ENCODE results near the gene ADGRA3. TPM values are rescaled to one million over a fixed set of nuclear protein-coding genes. Genes with fewer than 3 reads are reported as not detected.
"Not testable (repeated sequence)": the region's sequence is repeated elsewhere in the genome, so short reads cannot be mapped to it uniquely, and the experiment has no call there.

ADGRA3 gene
- total RNA-seq, 1 experiment from 2014 or later: 41.2 TPM

DNA sequence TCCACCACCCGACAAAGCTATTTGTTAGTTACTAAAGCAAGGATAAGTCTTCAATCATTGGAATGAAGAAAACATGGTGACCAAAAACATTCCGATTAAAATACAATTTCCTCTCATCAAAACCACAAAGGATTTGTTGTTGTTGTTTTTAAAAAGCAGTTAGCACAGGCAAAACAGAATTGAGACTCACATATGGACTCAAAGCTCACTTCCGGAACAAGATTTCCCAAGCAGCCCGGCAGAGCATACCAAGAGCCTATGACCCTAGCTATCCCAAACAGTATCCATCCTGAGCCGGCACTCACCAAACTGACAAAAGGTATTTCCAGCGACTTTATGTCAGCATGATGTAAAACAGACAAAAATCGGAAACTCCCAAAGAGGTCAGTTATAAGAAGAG, 39.9 kb downstream of the ADGRA3 start:
- H3K4me1 ChIP-seq (ENCODE audit: control insufficient read depth, insufficient read depth, low read length): peaks cover 7% of the 10 kb centered on the region
- H3K27ac ChIP-seq (ENCODE audit: low read length): peak overlapping the region; percentile 23; the same call in 1 of the 2 replicates
- intact Hi-C loops (cut with micrococcal nuclease; ENCODE audit: unreplicated experiment) (no loop called here), in situ Hi-C loops (cut with HindIII; ENCODE audit: low pct_unique_long_range_greater_than_20kb, low sequenced_read_pairs) (no loop called here)
- POLR2A ChIA-PET: interaction anchor here (0.6 to 0.7 kb wide), 2 partner anchors 40 to 47 kb away, joined by 3 to 7 read pairs; partner anchors contain the start of gene ADGRA3
- CTCF ChIA-PET: no interaction called here
- H3K36me3 ChIP-seq (ENCODE audit: control insufficient read depth, insufficient read depth, low read length): no peaks in the 10 kb centered on the region
- H3K27me3 ChIP-seq (ENCODE audit: control insufficient read depth, insufficient read depth, low read length): no peaks in the 10 kb centered on the region
- H3K9me3 ChIP-seq (ENCODE audit: control insufficient read depth, insufficient read depth, low read depth, low read length): no peaks in the 10 kb centered on the region
- peak overlapping the region in 1 of 2 experiments; percentile 51; a peak in 3 of 4 replicates for H3K4me3 ChIP-seq (ENCODE audit: low read depth in 2 of 2, low read length in 2 of 2)
- ATAC-seq (no peak), DNase-seq (ENCODE audit: low read depth, low spot score) (no peak)
- no TSS peak for BruUV-seq (replicated peaks)
- TF ChIP-seq SIN3A (IDR thresholded peaks at IDR 0.05; ENCODE audit: borderline replicate concordance, insufficient read depth, low read depth, low read length) (no peak), TCF7L2 (IDR thresholded peaks at IDR 0.05; ENCODE audit: low read depth, low read length) (no peak), POLR2AphosphoS5 (IDR thresholded peaks at IDR 0.05; ENCODE audit: low read depth, low read length) (no peak)
- TF ChIP-seq, protein P1, sequence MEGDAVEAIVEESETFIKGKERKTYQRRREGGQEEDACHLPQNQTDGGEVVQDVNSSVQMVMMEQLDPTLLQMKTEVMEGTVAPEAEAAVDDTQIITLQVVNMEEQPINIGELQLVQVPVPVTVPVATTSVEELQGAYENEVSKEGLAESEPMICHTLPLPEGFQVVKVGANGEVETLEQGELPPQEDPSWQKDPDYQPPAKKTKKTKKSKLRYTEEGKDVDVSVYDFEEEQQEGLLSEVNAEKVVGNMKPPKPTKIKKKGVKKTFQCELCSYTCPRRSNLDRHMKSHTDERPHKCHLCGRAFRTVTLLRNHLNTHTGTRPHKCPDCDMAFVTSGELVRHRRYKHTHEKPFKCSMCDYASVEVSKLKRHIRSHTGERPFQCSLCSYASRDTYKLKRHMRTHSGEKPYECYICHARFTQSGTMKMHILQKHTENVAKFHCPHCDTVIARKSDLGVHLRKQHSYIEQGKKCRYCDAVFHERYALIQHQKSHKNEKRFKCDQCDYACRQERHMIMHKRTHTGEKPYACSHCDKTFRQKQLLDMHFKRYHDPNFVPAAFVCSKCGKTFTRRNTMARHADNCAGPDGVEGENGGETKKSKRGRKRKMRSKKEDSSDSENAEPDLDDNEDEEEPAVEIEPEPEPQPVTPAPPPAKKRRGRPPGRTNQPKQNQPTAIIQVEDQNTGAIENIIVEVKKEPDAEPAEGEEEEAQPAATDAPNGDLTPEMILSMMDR (IDR thresholded peaks at IDR 0.05): no peak
- TF ChIP-seq, protein P2, sequence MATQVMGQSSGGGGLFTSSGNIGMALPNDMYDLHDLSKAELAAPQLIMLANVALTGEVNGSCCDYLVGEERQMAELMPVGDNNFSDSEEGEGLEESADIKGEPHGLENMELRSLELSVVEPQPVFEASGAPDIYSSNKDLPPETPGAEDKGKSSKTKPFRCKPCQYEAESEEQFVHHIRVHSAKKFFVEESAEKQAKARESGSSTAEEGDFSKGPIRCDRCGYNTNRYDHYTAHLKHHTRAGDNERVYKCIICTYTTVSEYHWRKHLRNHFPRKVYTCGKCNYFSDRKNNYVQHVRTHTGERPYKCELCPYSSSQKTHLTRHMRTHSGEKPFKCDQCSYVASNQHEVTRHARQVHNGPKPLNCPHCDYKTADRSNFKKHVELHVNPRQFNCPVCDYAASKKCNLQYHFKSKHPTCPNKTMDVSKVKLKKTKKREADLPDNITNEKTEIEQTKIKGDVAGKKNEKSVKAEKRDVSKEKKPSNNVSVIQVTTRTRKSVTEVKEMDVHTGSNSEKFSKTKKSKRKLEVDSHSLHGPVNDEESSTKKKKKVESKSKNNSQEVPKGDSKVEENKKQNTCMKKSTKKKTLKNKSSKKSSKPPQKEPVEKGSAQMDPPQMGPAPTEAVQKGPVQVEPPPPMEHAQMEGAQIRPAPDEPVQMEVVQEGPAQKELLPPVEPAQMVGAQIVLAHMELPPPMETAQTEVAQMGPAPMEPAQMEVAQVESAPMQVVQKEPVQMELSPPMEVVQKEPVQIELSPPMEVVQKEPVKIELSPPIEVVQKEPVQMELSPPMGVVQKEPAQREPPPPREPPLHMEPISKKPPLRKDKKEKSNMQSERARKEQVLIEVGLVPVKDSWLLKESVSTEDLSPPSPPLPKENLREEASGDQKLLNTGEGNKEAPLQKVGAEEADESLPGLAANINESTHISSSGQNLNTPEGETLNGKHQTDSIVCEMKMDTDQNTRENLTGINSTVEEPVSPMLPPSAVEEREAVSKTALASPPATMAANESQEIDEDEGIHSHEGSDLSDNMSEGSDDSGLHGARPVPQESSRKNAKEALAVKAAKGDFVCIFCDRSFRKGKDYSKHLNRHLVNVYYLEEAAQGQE (IDR thresholded peaks at IDR 0.05; ENCODE audit: insufficient read depth in 1 of 2, low read depth in 2 of 2, low read length in 1 of 2): no peak

DNA sequence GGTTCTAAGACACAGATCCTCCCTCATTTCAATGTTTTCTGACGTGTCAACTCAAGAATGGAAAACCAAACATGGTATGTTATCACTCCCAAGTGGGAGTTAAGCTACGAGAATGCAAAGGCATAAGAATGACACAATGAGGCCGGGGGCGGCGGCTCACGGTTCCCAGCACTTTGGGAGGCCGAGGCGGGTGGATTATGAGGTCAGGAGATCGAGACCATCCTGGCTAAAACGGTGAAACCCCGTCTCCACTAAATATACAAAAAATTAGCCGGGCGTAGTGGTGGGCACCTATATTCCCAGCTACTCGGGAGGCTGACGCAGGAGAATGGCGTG, 40.6 kb downstream of the ADGRA3 start:
- H3K27me3 ChIP-seq (ENCODE audit: control insufficient read depth, insufficient read depth, low read length); H3K4me1 ChIP-seq (ENCODE audit: control insufficient read depth, insufficient read depth, low read length); BruUV-seq (replicated peaks); H3K36me3 ChIP-seq (ENCODE audit: control insufficient read depth, insufficient read depth, low read length); in situ Hi-C loops (cut with HindIII; ENCODE audit: low pct_unique_long_range_greater_than_20kb, low sequenced_read_pairs); intact Hi-C loops (cut with micrococcal nuclease; ENCODE audit: unreplicated experiment); H3K9me3 ChIP-seq (ENCODE audit: control insufficient read depth, insufficient read depth, low read depth, low read length); CTCF ChIA-PET: not testable (repeated sequence)
- POLR2A ChIA-PET: interaction anchor here (0.7 kb wide), 1 partner anchor 46 kb away, joined by 3 read pairs; no protein-coding TSS in a partner anchor
- Histone ChIP-seq H3K27ac (ENCODE audit: low read length) (peak overlapping the region; percentile 70), H3K4me3 (ENCODE audit: low read depth in 2 of 2, low read length in 2 of 2) (peak overlapping the region; percentile 29 to 51)
- ATAC-seq (peak; percentile 78), DNase-seq (ENCODE audit: low read depth, low spot score) (peak; percentile 32)

DNA sequence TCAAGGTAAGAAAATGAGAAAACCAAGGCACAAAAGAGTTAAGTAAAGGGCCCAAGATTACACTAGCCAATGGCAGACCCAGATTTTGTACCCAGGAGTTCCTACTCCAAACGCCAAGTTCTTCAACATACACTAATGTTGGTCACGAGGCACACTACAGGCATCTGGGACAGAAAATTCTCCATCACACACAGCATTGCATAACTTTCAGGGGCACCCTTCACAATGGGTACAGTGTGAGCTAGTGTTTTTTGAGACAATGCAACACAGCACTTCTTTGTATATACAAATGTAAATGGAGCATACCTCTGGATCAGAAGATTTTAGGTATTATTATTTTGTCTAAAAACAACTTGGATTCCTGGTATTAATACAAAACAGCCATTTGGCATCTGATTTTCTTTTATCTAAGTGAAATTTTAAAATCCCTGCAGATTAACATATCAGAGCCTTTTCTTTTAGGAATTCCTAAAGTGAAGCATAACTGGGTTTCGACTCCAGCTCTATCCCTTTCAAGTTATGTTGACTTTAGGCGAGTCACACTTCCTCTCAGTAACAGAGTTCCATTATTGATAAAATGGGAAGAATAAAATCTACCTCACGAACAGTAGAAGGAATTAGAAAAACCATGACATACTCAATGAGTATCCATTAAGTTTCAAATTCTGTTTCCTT, 41.1 kb downstream of the ADGRA3 start:
- Histone ChIP-seq H3K4me1 (ENCODE audit: control insufficient read depth, insufficient read depth, low read length) (peaks cover 3% of the 10 kb centered on the region; the same call in 1 of the 2 replicates), H3K36me3 (ENCODE audit: control insufficient read depth, insufficient read depth, low read length) (no peaks in the 10 kb centered on the region), H3K4me3 (ENCODE audit: low read depth in 2 of 2, low read length in 2 of 2) (peak overlapping the region; percentile 29 to 51), H3K27me3 (ENCODE audit: control insufficient read depth, insufficient read depth, low read length) (no peaks in the 10 kb centered on the region), H3K9me3 (ENCODE audit: control insufficient read depth, insufficient read depth, low read depth, low read length) (no peaks in the 10 kb centered on the region), H3K27ac (ENCODE audit: low read length) (peak overlapping the region; percentile 70)
- POLR2A ChIA-PET: interaction anchor here (0.5 kb wide), 1 partner anchor 109 kb away, joined by 3 read pairs; no protein-coding TSS in a partner anchor
- in situ Hi-C loops (cut with HindIII; ENCODE audit: low pct_unique_long_range_greater_than_20kb, low sequenced_read_pairs) (no loop called here), intact Hi-C loops (cut with micrococcal nuclease; ENCODE audit: unreplicated experiment) (no loop called here)
- ATAC-seq (peak; percentile 70), DNase-seq (ENCODE audit: low read depth, low spot score) (no peak)
- no TSS peak for BruUV-seq (replicated peaks)
- CTCF ChIA-PET: no interaction called here
- TF ChIP-seq POLR2AphosphoS5 (IDR thresholded peaks at IDR 0.05; ENCODE audit: low read depth, low read length): no peak
- TF ChIP-seq, protein P1 (IDR thresholded peaks at IDR 0.05): no peak
- TF ChIP-seq TCF7L2 (IDR thresholded peaks at IDR 0.05; ENCODE audit: low read depth, low read length): no peak
